B cell (primary cell): ENCODE measurements around the gene GNG11. TPM values are rescaled to one million over a fixed set of nuclear protein-coding genes. Genes with fewer than 3 reads are reported as not detected.
"Not testable (repeated sequence)": the region's sequence is repeated elsewhere in the genome, so short reads cannot be mapped to it uniquely, and the experiment has no call there.

Source experiments
- ATAC-seq: fragments of 200-7000 bp; cut with Tn5 transposase; one replicate; pipeline ENCODE4 v1.10.0; 2021; ENCODE audit warnings: low read depth, mild to moderate bottlenecking, moderate number of reproducible peaks, moderate library complexity
- CTCF ChIA-PET: fragments of 350-600 bp; sonication (Branson Sonifier 250); formaldehyde crosslinking; loops from one replicate; lab custom pipeline; 2021; ENCODE audit warnings: antibody characterized with exemption, inconsistent platforms; lab: Charles Lee
- POLR2A ChIA-PET: fragments of 350-600 bp; sonication (Branson Sonifier 250); formaldehyde crosslinking; loops from one replicate; lab custom pipeline; 2021; ENCODE audit warnings: antibody characterized with exemption; lab: Charles Lee
- DNase-seq: peaks from one replicate; pipeline ENCODE4 v3.0.0; 2013
- H2AFZ ChIP-seq: 2 replicates; pipeline ENCODE4 v1.6.1; 2012; ENCODE audit warnings: mild to moderate bottlenecking, low read depth, low read length; ENCODE audit not compliant: insufficient read depth, poor library complexity, severe bottlenecking
- H3K27ac ChIP-seq, 2 donors: 1 replicate in 1 of 2; 2 replicates in 1 of 2; pipeline ENCODE4 v1.5.1; 2012 to 2013; ENCODE audit warnings: low read length in 2 of 2, mild to moderate bottlenecking in 2 of 2, moderate library complexity in 1 of 2
- H3K27me3 ChIP-seq, 4 experiments: fragments of 200-600 bp in 1 of 4; sonication (generic) in 1 of 4; replicated peaks in 1 of 4; 1 replicate in 2 of 4; 2 replicates in 2 of 4; pipeline versions ENCODE4 v1.6.1 to v1.7.0; 2013 to 2016; ENCODE audit warnings: low read length in 3 of 4, mild to moderate bottlenecking in 2 of 4, mixed read lengths in 1 of 4, moderate library complexity in 1 of 4; ENCODE audit not compliant: insufficient read depth in 4 of 4, control insufficient read depth in 3 of 4; ENCODE audit errors: control extremely low read depth in 1 of 4
- H3K36me3 ChIP-seq, 2 experiments: replicated peaks in 1 of 2; 1 replicate in 1 of 2; 2 replicates in 1 of 2; pipeline versions ENCODE4 v1.6.1 to v1.7.1; 2013; ENCODE audit warnings: low read length in 1 of 2; ENCODE audit not compliant: insufficient read depth in 2 of 2, control insufficient read depth in 1 of 2; ENCODE audit errors: control extremely low read depth in 1 of 2, extremely low read depth in 1 of 2
- H3K4me1 ChIP-seq, 2 donors: fragments of 200-600 bp in 1 of 2; sonication (generic) in 1 of 2; 1 replicate in 1 of 2; 2 replicates in 1 of 2; pipeline versions ENCODE4 v1.5.1 to v1.6.1; 2013 to 2017; ENCODE audit warnings: low read length in 2 of 2; ENCODE audit not compliant: control insufficient read depth in 2 of 2, insufficient read depth in 2 of 2
- H3K4me2 ChIP-seq: replicated peaks from 2 replicates; pipeline ENCODE3; 2012; ENCODE audit warnings: mild to moderate bottlenecking, low read depth, low read length; ENCODE audit not compliant: poor library complexity, severe bottlenecking
- H3K4me3 ChIP-seq, 5 experiments: fragments of 200-600 bp in 1 of 5; sonication (generic) in 1 of 5; 1 replicate in 3 of 5; 2 replicates in 2 of 5; pipeline versions ENCODE4 v1.5.1 to v1.7.0; 2011 to 2016; ENCODE audit warnings: low read length in 4 of 5, mild to moderate bottlenecking in 4 of 5, low read depth in 2 of 5, control low read depth in 1 of 5, moderate library complexity in 1 of 5; ENCODE audit not compliant: insufficient read depth in 1 of 5; ENCODE audit errors: control extremely low read depth in 1 of 5, extremely low read depth in 1 of 5
- H3K79me2 ChIP-seq: fragments of 200-600 bp; sonication (generic); one replicate; pipeline ENCODE4 v1.6.0; 2016; ENCODE audit warnings: low read length; ENCODE audit not compliant: control insufficient read depth, insufficient read depth
- H3K9ac ChIP-seq: fragments of 200-600 bp; sonication (generic); 2 replicates; pipeline ENCODE4 v1.6.1; 2017; ENCODE audit warnings: mild to moderate bottlenecking, low read length, moderate library complexity
- H3K9me3 ChIP-seq, 3 donors: one replicate each; pipeline versions ENCODE4 v1.6.1 to v1.7.1; 2013; ENCODE audit warnings: low read length in 2 of 3; ENCODE audit not compliant: control insufficient read depth in 2 of 3, insufficient read depth in 1 of 3; ENCODE audit errors: control extremely low read depth in 1 of 3
- H4K20me1 ChIP-seq: 2 replicates; pipeline ENCODE4 v1.6.0; 2012; ENCODE audit warnings: mild to moderate bottlenecking, low read length; ENCODE audit not compliant: insufficient read depth, control insufficient read depth, poor library complexity, severe bottlenecking
- H3K27ac Mint-ChIP-seq: one replicate; pipeline ENCODE4 v1.8.0; 2021; ENCODE audit warnings: mixed read lengths
- H3K27me3 Mint-ChIP-seq: one replicate; pipeline ENCODE4 v1.8.0; 2021; ENCODE audit warnings: mixed read lengths
- H3K4me1 Mint-ChIP-seq: one replicate; pipeline ENCODE4 v1.8.0; 2021; ENCODE audit warnings: mixed read lengths
- H3K4me3 Mint-ChIP-seq: one replicate; pipeline ENCODE4 v1.8.0; 2021; ENCODE audit warnings: mixed read lengths
- H3K9me3 Mint-ChIP-seq: one replicate; pipeline ENCODE4 v1.8.0; 2022; ENCODE audit warnings: mixed read lengths; ENCODE audit not compliant: insufficient read depth
- EZH2 ChIP-seq: IDR thresholded peaks from 2 replicates; pipeline ENCODE4 v1.6.1; 2012; ENCODE audit warnings: borderline replicate concordance, low read depth, mild to moderate bottlenecking, moderate library complexity, low read length; ENCODE audit not compliant: insufficient read depth, poor library complexity, severe bottlenecking
- WGBS: methylation state at CpG from one replicate; pipeline ENCODE4 v1.1.5; 2013; ENCODE audit warnings: missing lambda C conversion rate; ENCODE audit not compliant: insufficient coverage; 5-methylcytosine and 5-hydroxymethylcytosine counted together
- intact Hi-C: fragments of 100-400 bp; cut with micrococcal nuclease; formaldehyde crosslinking; loops from one replicate; pipeline ENCODE4 v1.10.0; 2022
- polyA plus RNA-seq: library from polyadenylated mRNA; depleted of rRNA; stranded (reverse); fragments of >200 nt; gene quantifications from 2 replicates; pipeline ENCODE4 v1.2.3, GENCODE V29; 2012
- total RNA-seq, 2 donors: library from RNA; stranded (reverse); fragments of 120-200 nt in 1 of 2; gene quantifications; 1 replicate in 1 of 2; 2 replicates in 1 of 2; pipeline versions ENCODE4 v1.2.3 to v1.2.4, GENCODE V29; 2013 to 2022
- TF ChIP-seq, protein P1 (sequence below): fragments of 200-600 bp; IDR thresholded peaks from one replicate; pipeline ENCODE4 v1.8.0; 2022; ENCODE audit warnings: antibody characterized with exemption, mild to moderate bottlenecking

Gene GNG11
- total and polyA plus RNA-seq, 2 donors (not counting 1 experiment from before 2014, with no cell fraction given) = 0.37 to 1.7 TPM

DNA sequence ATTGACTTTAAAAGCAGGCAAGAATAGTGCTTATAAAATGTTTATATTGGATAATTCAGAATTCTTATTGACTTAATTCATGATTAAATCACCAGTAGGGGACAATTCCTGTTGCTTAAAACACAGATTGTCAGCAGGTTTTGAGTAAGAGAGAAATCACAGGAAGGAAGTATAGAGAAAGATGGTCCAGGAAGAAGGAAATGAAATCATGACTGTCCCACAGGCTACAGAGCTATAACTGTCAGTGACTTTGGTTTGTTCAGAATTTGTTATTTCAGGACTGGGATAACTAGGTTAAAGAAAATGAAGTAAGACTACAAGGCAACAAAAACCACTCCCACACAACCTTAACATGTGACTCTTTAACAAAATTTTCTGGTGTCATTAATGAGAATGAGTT lies 8.3 kb upstream of the GNG11 start:
- H2AFZ ChIP-seq = peak overlapping the region; percentile 7
- no peaks in the 10 kb centered on the region for H3K4me1 ChIP-seq
- Mint-ChIP-seq H3K27ac (no peak overlapping the region), H3K27me3 (peaks cover 4% of the 10 kb centered on the region), H3K4me3 (no peak overlapping the region), H3K4me1 (peaks cover 2% of the 10 kb centered on the region), H3K9me3 (no peaks in the 10 kb centered on the region)
- ChIA-PET POLR2A (no interaction called here), CTCF (interaction anchor here (0.7 kb wide), 1 partner anchor 212 kb away, joined by 3 read pairs; no protein-coding TSS in a partner anchor)
- no peaks in the 10 kb centered on the region for H3K79me2 ChIP-seq
- TF ChIP-seq, protein P1, sequence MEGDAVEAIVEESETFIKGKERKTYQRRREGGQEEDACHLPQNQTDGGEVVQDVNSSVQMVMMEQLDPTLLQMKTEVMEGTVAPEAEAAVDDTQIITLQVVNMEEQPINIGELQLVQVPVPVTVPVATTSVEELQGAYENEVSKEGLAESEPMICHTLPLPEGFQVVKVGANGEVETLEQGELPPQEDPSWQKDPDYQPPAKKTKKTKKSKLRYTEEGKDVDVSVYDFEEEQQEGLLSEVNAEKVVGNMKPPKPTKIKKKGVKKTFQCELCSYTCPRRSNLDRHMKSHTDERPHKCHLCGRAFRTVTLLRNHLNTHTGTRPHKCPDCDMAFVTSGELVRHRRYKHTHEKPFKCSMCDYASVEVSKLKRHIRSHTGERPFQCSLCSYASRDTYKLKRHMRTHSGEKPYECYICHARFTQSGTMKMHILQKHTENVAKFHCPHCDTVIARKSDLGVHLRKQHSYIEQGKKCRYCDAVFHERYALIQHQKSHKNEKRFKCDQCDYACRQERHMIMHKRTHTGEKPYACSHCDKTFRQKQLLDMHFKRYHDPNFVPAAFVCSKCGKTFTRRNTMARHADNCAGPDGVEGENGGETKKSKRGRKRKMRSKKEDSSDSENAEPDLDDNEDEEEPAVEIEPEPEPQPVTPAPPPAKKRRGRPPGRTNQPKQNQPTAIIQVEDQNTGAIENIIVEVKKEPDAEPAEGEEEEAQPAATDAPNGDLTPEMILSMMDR = no peak
- TF ChIP-seq EZH2 = no peak
- H3K36me3 ChIP-seq = no peaks in the 10 kb centered on the region
- DNase-seq (no peak), ATAC-seq (no peak)
- no peaks in the 10 kb centered on the region for H3K27me3 ChIP-seq
- H3K4me3 ChIP-seq = no peak overlapping the region
- no peak overlapping the region for H3K4me2 ChIP-seq
- intact Hi-C loops = no loop called here
- no peaks in the 10 kb centered on the region for H4K20me1 ChIP-seq
- H3K27ac ChIP-seq = no peak overlapping the region
- no peaks in the 10 kb centered on the region for H3K9me3 ChIP-seq
- no peak overlapping the region for H3K9ac ChIP-seq

DNA sequence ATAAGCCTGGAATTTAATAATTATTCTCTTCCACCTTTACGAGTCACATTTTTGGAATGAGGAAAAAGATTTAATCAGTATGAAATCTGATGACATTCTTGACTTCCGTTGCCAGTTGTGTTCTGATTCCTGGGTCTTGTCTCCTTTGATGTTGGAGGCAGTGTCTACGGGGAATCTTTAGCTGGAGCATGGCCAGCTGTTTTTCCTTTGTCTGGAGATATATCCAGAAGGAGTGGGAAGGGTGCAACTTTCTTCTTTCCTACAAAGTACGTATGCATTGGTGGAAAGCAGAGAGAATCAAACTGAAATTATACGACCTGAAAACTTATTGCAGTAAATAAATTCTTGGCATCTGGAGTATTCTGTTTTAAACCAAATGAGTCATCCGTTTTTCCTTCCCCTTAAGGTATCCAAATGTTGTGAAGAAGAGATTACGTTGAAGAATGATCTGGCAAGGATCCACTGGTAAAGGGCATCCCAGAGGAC lies 6.9 kb upstream of the GNG11 start:
- ChIA-PET CTCF (no interaction called here), POLR2A (no interaction called here)
- intact Hi-C loops = no loop called here
- Histone ChIP-seq H3K36me3 (no peaks in the 10 kb centered on the region), H3K4me1 (no peaks in the 10 kb centered on the region), H3K4me3 (no peak overlapping the region), H4K20me1 (no peaks in the 10 kb centered on the region), H3K79me2 (no peaks in the 10 kb centered on the region), H3K27me3 (no peaks in the 10 kb centered on the region), H2AFZ (no peak overlapping the region), H3K27ac (no peak overlapping the region), H3K4me2 (no peak overlapping the region), H3K9me3 (no peaks in the 10 kb centered on the region), H3K9ac (no peak overlapping the region)
- Mint-ChIP-seq H3K4me1 (peaks cover 2% of the 10 kb centered on the region), H3K27me3 (peaks cover 4% of the 10 kb centered on the region), H3K9me3 (no peaks in the 10 kb centered on the region), H3K4me3 (no peak overlapping the region), H3K27ac (no peak overlapping the region)
- no peak for DNase-seq
- 100% methylated on average over 2 of the region's 7 CpGs for WGBS
- TF ChIP-seq, protein P1 = no peak
- no peak for TF ChIP-seq EZH2
- no peak for ATAC-seq

DNA sequence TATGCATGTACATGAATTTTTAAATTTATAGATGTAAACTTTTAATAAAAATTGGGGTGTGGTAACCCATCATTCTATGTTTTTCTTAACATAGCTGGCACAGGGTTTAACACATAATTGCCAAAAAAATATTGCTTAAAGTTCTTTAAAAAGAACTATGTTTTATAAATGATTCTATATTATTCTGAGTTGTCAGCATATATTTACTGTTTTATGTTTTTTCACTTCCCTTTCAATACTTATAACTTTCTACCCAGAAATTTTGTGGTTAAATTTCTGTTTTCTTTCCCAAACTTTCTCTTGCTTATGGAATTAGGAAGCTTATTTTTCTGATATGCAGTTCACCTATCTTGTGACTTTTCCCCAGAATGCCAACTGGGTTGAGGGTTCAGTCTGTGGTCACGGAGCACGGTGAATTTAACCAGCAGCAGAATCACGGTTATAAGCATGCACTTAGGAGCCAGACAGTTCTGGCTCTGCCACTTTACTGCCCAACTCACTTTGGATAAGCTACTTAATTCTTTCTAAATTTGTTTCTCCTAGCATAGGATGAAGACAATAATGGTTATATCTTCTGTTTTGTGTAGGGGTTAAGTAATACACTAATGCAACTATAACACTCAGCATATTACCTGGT lies 6.2 kb upstream of the GNG11 start:
- ATAC-seq, H3K4me3 ChIP-seq, H3K4me3 Mint-ChIP-seq, H3K27ac ChIP-seq, H2AFZ ChIP-seq, H3K79me2 ChIP-seq, H3K27me3 ChIP-seq, H3K4me2 ChIP-seq, H3K4me1 ChIP-seq, DNase-seq, H3K9ac ChIP-seq, intact Hi-C loops, H3K27ac Mint-ChIP-seq, H3K9me3 ChIP-seq, H4K20me1 ChIP-seq, H3K27me3 Mint-ChIP-seq, POLR2A ChIA-PET, CTCF ChIA-PET, H3K36me3 ChIP-seq, H3K4me1 Mint-ChIP-seq, H3K9me3 Mint-ChIP-seq: not testable (repeated sequence)
- WGBS = no CpG with 5 or more reads among the region's 3 CpGs
